GM12801 (cell line): ENCODE data around the gene MRPL42.

ENCODE experiments used
- CTCF ChIP-seq: IDR thresholded peaks from one replicate; pipeline ENCODE4 v1.5.1; 2011; ENCODE audit warnings: control low read depth; ENCODE audit not compliant: insufficient read length; ENCODE audit errors: extremely low read depth

The MRPL42 gene

DNA sequence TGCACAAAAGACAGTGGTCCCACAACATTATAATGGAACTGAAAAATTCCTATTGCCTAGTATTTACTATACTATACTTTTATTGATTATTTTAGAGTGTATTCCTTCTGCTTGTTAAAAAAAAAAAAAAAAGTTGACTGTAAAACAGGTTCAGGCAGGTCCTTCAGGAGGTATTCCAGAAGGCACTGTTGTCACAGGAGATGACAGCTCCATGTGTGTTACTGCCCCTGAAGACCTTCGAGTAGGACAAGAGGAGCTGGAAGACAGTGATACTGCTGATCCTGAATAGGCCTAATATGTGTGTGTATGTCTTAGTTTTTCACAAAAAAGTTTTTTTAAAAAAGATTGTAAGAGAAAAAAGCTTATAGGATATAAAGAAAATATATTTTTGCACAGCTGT is 37.9 kb upstream of the MRPL42 start:
- TF ChIP-seq CTCF = no peak

DNA sequence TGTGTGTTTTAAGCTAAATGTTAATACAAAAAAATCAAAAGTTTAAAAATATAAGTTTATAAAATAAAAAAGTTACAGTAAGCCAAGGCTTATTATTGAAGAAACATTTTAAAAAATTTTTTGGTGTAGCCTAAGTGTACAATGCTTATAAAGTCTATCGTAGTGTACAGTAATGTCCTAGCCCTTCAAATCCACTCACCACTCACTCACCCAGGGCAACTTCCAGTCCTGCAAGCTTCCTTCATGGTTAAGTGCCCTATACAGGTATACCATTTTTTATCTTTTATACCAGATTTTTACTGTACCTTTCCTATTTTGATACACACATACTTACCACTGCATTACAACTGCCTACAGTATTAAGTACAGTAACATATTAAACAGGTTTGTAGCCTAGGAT is 37.5 kb upstream of the MRPL42 start:
- no peak for TF ChIP-seq CTCF

- TF ChIP-seq CTCF = no peak
These were observed 37.0 kb upstream of the MRPL42 start for GRCh38 chr12:93430280-93430679.

GRCh38 chr12:93434256-93434865 is 33.0 kb upstream of the MRPL42 start:
- TF ChIP-seq CTCF = no peak

DNA sequence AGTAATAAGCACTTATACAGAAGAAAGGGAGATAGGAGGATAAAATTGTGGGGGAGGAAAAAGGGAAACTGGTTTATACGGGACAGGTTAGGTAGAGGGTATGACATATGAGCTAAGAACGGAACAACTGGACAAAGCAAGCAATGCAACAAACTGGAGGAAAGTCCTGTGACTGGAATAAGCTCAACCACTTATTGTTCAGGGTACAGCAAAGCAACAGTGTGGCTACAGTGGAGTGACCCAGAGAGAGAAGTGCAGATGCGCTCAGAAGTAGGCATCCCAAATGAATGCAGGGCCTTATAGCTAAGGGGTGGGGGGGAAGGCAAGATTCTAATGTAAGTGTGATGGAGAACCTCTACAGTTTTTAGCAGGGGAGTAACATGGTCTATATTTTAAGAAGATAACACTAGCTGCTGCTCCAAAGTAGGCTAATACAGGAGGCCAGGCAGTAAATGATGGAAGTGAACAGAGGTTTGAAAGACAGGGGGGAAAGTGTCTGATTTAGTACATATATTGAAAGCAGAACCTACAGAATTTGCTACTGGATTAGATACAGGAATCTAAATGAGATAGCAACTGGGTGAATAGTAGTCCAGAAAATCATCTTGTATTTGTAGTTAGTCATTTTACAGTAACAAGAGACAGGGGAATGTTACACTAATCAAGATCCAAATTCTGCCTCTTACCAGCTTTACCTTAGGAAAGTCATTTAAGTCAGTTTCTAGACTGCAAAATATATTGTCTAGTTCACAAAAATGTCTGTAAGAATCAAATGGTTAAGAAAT is 28.9 kb upstream of the MRPL42 start:
- no peak for TF ChIP-seq CTCF

DNA sequence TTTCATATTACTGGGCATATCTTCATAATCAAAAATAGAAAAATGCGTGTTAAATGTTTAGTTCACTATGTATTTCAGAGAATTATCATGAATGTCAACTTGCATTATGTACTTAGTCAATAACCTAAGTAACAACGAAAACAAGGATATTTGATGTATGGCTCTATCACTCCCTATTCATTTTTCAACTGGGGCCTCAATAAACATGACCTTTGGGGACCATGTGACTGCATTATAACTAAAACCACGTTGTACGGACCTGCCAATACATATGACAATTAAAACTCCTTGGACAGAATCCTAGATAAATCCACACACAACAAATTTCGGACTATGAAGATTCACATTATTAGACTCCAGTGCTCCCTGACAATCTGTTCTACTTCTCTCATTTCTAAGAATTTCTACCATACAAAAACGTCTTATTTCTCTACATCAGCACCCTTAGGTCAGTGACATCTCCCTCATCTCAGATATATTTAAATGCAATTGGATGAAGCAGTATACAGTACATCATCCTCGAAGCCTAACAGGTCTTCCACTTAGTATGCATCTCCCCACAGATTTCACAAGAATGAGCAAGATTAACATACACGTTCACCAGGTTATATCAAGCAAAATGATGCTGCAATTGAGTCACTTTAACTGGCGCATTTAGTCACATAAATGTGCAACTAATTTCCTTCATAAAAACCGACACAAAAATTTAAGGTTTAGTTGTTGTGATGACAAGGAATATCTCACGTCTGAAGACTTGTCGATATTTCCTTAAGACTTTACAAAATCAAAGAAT is 27.1 kb upstream of the MRPL42 start:
- no peak for TF ChIP-seq CTCF

GRCh38 chr12:93441081-93441616 is 26.2 kb upstream of the MRPL42 start:
- TF ChIP-seq CTCF = no peak
